Hematopoietic multipotent progenitor cell treated with erythropoietin and hydrocortisone succinate and interleukin-3 and kit ligand, for 8 days (in vitro differentiated cells): Measurements from ENCODE around the gene TBC1D5.
"Not testable (repeated sequence)": the region's sequence is repeated elsewhere in the genome, so short reads cannot be mapped to it uniquely, and the experiment has no call there.

ENCODE experiments used
- DNase-seq: peaks from one replicate; pipeline ENCODE4 v3.0.0-alpha.2; 2015

Gene TBC1D5

GRCh38 chr3:17742102-17742879 is at the start of gene TBC1D5:
Gene TBC1D5 (minus strand): TSS chr3:17742631. CDS start chr3:17508570, 234,061 bp downstream.
- DNase-seq = peak; percentile 97

DNA sequence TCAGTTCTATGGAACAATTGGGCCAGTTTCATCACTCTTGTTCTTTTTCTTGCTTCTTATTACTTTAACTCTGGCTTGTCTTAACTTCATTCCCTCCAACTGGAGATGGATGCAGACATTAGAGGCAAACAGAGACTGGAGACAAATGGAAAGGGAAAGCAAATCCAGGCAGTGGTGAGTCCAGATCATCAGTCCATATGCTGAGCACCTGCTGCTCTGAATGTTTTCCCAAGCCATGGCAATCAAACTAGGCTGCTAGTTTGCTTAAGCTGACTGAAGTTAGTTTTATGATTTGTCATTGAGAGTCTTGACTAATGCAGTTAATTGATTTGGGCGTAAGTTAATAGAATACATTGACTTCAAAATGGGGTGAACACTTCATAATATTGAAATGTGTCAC is 41.0 kb upstream of the TBC1D5 start:
- no peak for DNase-seq

- no peak for DNase-seq
Measured at GRCh38 chr3:17782751-17783150, 40.3 kb upstream of the TBC1D5 start.

DNA sequence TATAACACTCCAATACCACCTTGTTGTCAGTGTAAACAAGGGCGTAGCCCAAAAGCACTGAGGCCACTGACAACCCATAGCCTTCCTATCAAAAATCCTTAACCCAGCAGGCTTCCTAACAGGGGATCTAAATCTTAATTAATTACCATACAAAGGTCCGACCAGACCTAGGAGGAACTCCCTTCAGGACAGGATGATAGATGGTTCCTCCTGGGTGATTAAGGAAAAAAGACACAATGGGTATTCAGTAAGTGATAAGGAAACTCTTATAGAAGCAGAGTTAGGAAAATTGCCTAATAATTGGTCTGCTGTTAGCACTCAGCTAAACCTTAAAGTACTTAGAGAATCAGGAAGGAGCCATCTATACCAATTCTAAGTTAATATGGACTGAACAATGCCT is 37.9 kb upstream of the TBC1D5 start:
- not testable (repeated sequence) for DNase-seq

- peak; percentile 78 for DNase-seq
Measured at GRCh38 chr3:17779304-17780250, 37.1 kb upstream of the TBC1D5 start.

GRCh38 chr3:17777326-17777725 is 34.9 kb upstream of the TBC1D5 start:
- not testable (repeated sequence) for DNase-seq

DNA sequence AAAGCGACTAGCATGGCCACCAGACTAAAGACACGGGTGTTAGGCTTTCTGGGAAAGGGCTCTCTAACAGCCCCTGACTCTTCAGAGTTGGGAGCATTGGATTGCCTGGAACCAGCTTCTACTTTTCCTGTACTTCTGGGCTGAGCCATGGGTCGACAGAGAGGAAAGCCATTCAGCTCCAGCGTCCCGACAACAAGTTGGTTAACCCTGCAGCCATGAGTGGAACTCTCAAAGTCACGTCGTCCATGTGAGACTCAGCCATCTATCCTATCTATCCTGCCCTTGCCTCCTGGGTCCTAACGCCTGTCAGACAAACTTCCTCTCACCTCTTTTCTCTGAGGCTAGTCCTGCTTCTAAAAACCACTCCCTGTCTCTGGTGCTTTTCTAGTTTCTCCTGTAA is 32.6 kb upstream of the TBC1D5 start:
- no peak for DNase-seq

- DNase-seq = not testable (repeated sequence)
Measured at GRCh38 chr3:17774180-17774910, 31.9 kb upstream of the TBC1D5 start.

DNA sequence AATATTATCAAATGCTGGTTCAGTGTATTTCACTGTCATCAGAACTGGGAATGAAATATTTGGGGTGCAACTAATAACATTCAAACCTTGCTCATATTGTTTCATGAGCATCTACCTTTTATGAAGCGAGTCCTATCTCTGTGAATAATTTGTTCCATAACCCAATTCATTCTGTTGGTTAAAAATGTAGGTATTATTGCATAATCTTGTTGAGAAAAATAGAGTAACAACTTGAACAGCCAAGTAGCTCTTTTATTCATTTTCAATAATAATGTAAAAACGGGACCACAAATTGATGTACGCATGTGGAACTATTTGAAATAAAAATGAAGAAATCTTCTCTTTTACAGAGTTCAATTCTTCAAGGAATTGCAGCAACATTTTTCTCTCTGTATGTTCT is 30.1 kb upstream of the TBC1D5 start:
- no peak for DNase-seq

- peak; percentile 89 for DNase-seq
Measured at GRCh38 chr3:17771177-17772017, 29.0 kb upstream of the TBC1D5 start.

DNA sequence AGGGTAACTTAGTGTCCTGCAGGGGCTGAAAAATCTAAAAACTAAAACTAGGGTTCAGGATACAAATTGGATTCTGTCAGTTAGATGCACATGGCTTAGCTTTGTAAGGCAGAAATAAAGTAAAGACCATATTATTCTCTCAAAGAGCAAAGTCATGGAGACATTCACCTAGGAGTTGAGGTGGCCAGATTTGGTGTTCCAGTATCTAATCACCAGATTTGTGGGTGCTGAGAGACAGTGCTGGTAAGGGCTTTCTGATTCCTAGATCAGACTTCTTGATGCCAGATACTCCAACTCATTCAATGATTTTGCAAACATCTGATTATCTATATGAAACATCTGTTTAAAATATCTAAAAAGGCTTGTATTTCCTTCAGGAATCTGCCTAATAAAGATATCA is 28.3 kb upstream of the TBC1D5 start:
- DNase-seq = no peak

DNA sequence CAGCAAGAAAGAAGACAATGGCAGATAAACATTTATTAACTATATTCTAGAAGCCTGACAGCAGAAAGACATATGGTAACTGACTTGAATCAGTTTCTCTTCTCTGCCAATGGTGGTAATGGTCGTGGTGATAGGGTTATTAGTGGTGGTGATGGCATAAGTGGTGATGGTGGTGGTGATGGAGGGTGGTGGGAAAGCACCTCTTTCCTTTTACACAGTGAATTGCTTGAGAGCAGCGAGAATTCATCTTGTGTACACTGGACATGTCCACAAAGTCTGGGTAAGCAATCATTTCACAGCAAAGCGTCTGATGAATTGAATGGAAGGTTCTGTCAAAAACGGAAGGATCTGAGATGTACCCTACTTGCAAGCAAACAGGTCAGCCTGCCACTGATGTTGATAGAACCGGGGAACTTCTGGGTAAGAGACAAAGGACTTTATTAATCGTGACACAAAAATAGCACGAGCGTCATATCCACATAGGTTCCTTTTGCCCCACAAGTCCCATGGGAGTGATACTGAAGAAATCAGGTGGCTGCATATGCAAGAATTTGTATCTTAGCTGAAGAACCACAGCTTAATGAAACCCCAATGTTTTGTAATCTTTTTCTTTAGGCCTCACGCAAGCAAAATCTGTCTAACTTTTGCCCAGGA is 23.5 kb upstream of the TBC1D5 start:
- DNase-seq = no peak

GRCh38 chr3:17761563-17761962 is 19.1 kb upstream of the TBC1D5 start:
- DNase-seq = no peak

DNA sequence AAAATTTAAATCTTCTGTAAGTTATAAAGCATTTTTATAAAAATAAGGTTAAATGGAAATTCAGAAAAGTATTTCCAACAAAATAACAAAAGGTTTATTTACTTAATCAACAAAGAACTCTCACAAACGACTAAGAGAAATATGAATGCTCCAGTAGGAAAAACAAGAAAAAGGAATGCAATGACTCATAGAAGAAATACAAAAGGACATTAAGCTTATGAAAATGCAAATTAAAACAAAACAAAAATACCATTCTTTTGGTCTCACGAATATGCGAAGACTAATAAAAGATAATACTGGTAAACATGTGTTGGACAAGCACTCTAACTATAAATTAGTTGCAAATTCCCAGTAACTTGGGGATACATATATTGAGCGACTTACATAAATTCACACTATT is 17.5 kb upstream of the TBC1D5 start:
- no peak for DNase-seq

GRCh38 chr3:17755836-17756235 is 13.4 kb upstream of the TBC1D5 start:
- no peak for DNase-seq

DNA sequence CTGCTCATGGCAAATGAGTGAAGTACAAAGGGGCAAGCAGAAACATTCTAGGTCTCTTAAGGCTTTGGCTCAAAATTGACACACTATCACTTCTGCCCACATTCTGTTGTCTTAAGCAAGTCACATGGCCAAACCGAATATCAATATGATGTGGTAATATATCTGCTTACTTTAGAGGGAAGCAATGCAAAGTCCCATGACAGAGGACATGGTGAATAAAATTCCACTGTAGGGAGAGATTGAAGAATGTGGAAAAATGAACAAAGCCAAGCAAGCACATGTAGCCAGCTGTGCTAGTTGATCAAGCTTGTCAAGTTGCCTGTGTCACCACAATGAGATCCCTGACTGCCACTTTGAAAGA is 11.2 kb upstream of the TBC1D5 start:
- no peak for DNase-seq

- DNase-seq = no peak
Measured at GRCh38 chr3:17752876-17753631, 10.6 kb upstream of the TBC1D5 start.

DNA sequence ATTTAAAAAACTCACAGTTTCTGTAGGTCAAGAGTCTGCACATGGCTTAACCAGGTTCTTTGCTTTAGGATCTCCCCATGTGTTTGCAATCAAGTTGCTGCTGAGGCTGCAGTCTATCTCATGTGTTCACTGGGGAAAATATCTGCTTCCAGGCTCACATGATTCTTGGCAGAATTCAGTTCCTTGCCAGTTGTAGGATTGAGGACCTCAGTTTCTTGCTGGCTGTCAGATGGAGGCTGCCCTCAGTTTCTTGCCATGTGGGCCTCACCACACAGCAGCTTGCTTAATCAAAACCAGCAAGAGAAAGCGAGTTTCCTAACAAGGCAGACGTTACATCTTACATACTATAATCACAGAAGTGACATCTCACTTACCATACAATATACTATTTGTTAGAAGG is 10.0 kb upstream of the TBC1D5 start:
- no peak for DNase-seq

DNA sequence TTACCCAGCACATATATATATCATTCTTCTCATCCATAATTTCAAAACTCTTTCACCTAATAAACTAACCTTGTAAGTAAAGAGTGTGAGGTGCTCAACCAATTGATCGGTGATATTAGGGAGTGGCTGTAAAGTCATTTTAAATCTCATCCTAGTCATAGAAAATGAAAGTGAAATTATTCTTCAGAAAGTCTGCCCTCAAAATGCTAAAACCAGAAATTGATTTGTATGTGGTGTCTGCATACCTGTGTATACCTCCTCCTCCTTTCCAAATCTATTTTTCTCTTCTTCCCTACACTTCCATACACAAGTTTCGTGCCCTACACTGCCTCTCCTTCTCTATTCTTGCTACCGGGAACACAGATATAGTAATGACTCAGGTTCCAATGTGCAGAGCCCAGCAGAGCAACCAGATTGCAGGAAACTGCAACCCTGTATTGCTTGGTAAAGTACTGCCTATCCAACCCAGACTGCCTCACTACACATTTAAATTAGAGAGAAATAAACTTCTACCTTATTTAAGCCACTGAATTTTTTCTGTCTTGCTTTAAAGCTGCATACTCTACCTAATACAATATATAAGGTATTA is 7.4 kb upstream of the TBC1D5 start:
- no peak for DNase-seq

- DNase-seq = no peak
Measured at GRCh38 chr3:17749281-17749680, 6.8 kb upstream of the TBC1D5 start.

- DNase-seq = no peak
Measured at GRCh38 chr3:17747890-17748247, 5.4 kb upstream of the TBC1D5 start.
